Measurements from ENCODE around the gene PLEKHA7. TPM values are rescaled to one million over a fixed set of nuclear protein-coding genes. Genes with fewer than 3 reads are reported as not detected.
A peak's percentile ranks its signal among the peaks of the same experiment; 100 is the strongest.

Gene PLEKHA7
- total and polyA plus RNA-seq, 2 donors from 2014 or later, result 24.4 to 65.7 TPM

GRCh38 chr11:17024924-17025323 is 10.7 kb upstream of the PLEKHA7 start:
- H3K9me3 ChIP-seq (ENCODE audit: control insufficient read depth in 2 of 3, insufficient read depth in 1 of 3, low read length in 3 of 3), result no peaks in the 10 kb centered on the region
- no peaks in the 10 kb centered on the region for H3K4me1 ChIP-seq (ENCODE audit: control insufficient read depth in 2 of 3, insufficient read depth in 2 of 3, low read depth in 1 of 3, low read length in 3 of 3)
- H3K4me3 ChIP-seq (ENCODE audit: low read length in 3 of 3), result no peak overlapping the region
- peaks cover 0 to 7% (median 0%) of the 10 kb centered on the region in 3 donors for H3K36me3 ChIP-seq (ENCODE audit: control insufficient read depth in 2 of 3, insufficient read depth in 3 of 3, low read length in 3 of 3)
- no peak overlapping the region for H3K9ac ChIP-seq (ENCODE audit: low read length in 3 of 3)
- no peak for DNase-seq
- intact Hi-C loops (cut with DNase I), result no loop called here
- no peaks in the 10 kb centered on the region for H3K27me3 ChIP-seq (ENCODE audit: control insufficient read depth, insufficient read depth, low read length)
- no peak overlapping the region for H3K27ac ChIP-seq (ENCODE audit: low read depth in 2 of 2, low read length in 2 of 2)
- no peak for FAIRE-seq
- TF ChIP-seq CTCF (IDR thresholded peaks at IDR 0.05; ENCODE audit: borderline replicate concordance, extremely low read depth, insufficient read depth), result no peak

GRCh38 chr11:17021511-17021910 is 7.3 kb upstream of the PLEKHA7 start:
- no peak overlapping the region for H3K4me3 ChIP-seq (ENCODE audit: low read length in 3 of 3)
- intact Hi-C loops (cut with DNase I), result no loop called here
- no peaks in the 10 kb centered on the region for H3K9me3 ChIP-seq (ENCODE audit: control insufficient read depth in 2 of 3, insufficient read depth in 1 of 3, low read length in 3 of 3)
- no peak for FAIRE-seq
- peak in 4 of 5 donors; percentile 41 to 67 (median 56) for DNase-seq
- peaks cover 0 to 4% (median 0%) of the 10 kb centered on the region in 3 donors for H3K36me3 ChIP-seq (ENCODE audit: control insufficient read depth in 2 of 3, insufficient read depth in 3 of 3, low read length in 3 of 3)
- no peak overlapping the region for H3K9ac ChIP-seq (ENCODE audit: low read length in 3 of 3)
- H3K27me3 ChIP-seq (ENCODE audit: control insufficient read depth, insufficient read depth, low read length), result no peaks in the 10 kb centered on the region
- peak overlapping the region in 1 of 2 donors; percentile 23 for H3K27ac ChIP-seq (ENCODE audit: low read depth in 2 of 2, low read length in 2 of 2)
- TF ChIP-seq CTCF (IDR thresholded peaks at IDR 0.05; ENCODE audit: borderline replicate concordance, extremely low read depth, insufficient read depth), result no peak
- no peaks in the 10 kb centered on the region for H3K4me1 ChIP-seq (ENCODE audit: control insufficient read depth in 2 of 3, insufficient read depth in 2 of 3, low read depth in 1 of 3, low read length in 3 of 3)

GRCh38 chr11:17020831-17021230 is 6.6 kb upstream of the PLEKHA7 start:
- FAIRE-seq, result no peak
- no peak overlapping the region for H3K27ac ChIP-seq (ENCODE audit: low read depth in 2 of 2, low read length in 2 of 2)
- DNase-seq, result no peak
- peaks cover 0 to 3% (median 0%) of the 10 kb centered on the region in 3 donors for H3K4me1 ChIP-seq (ENCODE audit: control insufficient read depth in 2 of 3, insufficient read depth in 2 of 3, low read depth in 1 of 3, low read length in 3 of 3)
- H3K4me3 ChIP-seq (ENCODE audit: low read length in 3 of 3), result no peak overlapping the region
- H3K27me3 ChIP-seq (ENCODE audit: control insufficient read depth, insufficient read depth, low read length), result no peaks in the 10 kb centered on the region
- TF ChIP-seq CTCF (IDR thresholded peaks at IDR 0.05; ENCODE audit: borderline replicate concordance, extremely low read depth, insufficient read depth), result no peak
- no peak overlapping the region for H3K9ac ChIP-seq (ENCODE audit: low read length in 3 of 3)
- peaks cover 0 to 4% (median 0%) of the 10 kb centered on the region in 3 donors for H3K36me3 ChIP-seq (ENCODE audit: control insufficient read depth in 2 of 3, insufficient read depth in 3 of 3, low read length in 3 of 3)
- intact Hi-C loops (cut with DNase I), result no loop called here
- no peaks in the 10 kb centered on the region for H3K9me3 ChIP-seq (ENCODE audit: control insufficient read depth in 2 of 3, insufficient read depth in 1 of 3, low read length in 3 of 3)

GRCh38 chr11:17019232-17019631 is 5.0 kb upstream of the PLEKHA7 start:
- peaks cover 0 to 4% (median 0%) of the 10 kb centered on the region in 3 donors for H3K36me3 ChIP-seq (ENCODE audit: control insufficient read depth in 2 of 3, insufficient read depth in 3 of 3, low read length in 3 of 3)
- intact Hi-C loops (cut with DNase I), result no loop called here
- TF ChIP-seq CTCF (IDR thresholded peaks at IDR 0.05; ENCODE audit: borderline replicate concordance, extremely low read depth, insufficient read depth), result no peak
- H3K27me3 ChIP-seq (ENCODE audit: control insufficient read depth, insufficient read depth, low read length), result no peaks in the 10 kb centered on the region
- H3K9ac ChIP-seq (ENCODE audit: low read length in 3 of 3), result no peak overlapping the region
- H3K4me3 ChIP-seq (ENCODE audit: low read length in 3 of 3), result no peak overlapping the region
- H3K4me1 ChIP-seq (ENCODE audit: control insufficient read depth in 2 of 3, insufficient read depth in 2 of 3, low read depth in 1 of 3, low read length in 3 of 3), result peaks cover 0 to 7% (median 0%) of the 10 kb centered on the region in 3 donors
- FAIRE-seq (no peak), DNase-seq (no peak)
- no peak overlapping the region for H3K27ac ChIP-seq (ENCODE audit: low read depth in 2 of 2, low read length in 2 of 2)
- H3K9me3 ChIP-seq (ENCODE audit: control insufficient read depth in 2 of 3, insufficient read depth in 1 of 3, low read length in 3 of 3), result no peaks in the 10 kb centered on the region
